T-helper 22 cell (primary cell): Measurements from ENCODE around the gene TIMP3.
"Not testable (repeated sequence)": the region's sequence is repeated elsewhere in the genome, so short reads cannot be mapped to it uniquely, and the experiment has no call there.

Experiments
- DNase-seq: peaks from one replicate; pipeline ENCODE4 v3.0.0-alpha.2; 2020; ENCODE audit warnings: low read depth

TIMP3 gene

GRCh38 chr22:32855045-32855756 is 53.7 kb downstream of the TIMP3 start:
- DNase-seq: no peak

- DNase-seq: no peak
Measured at GRCh38 chr22:32858121-32858703, 56.7 kb downstream of the TIMP3 start.

DNA sequence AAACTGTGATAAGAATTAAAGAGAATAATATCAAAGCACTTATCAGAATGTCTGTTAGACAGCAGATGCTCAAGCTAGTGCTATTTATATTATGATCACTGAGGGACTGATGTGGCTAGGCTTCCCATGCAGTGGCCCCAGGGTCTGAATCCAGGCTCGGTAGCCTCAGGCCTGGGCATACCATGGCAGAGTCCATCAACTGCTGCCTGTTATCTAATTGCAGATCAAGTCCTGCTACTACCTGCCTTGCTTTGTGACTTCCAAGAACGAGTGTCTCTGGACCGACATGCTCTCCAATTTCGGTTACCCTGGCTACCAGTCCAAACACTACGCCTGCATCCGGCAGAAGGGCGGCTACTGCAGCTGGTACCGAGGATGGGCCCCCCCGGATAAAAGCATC is 57.5 kb downstream of the TIMP3 start:
- no peak for DNase-seq

DNA sequence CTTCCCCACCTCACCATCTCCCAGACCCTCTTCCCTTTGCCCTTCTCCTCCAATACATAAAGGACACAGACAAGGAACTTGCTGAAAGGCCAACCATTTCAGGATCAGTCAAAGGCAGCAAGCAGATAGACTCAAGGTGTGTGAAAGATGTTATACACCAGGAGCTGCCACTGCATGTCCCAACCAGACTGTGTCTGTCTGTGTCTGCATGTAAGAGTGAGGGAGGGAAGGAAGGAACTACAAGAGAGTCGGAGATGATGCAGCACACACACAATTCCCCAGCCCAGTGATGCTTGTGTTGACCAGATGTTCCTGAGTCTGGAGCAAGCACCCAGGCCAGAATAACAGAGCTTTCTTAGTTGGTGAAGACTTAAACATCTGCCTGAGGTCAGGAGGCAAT is 58.2 kb downstream of the TIMP3 start:
- DNase-seq: no peak

- no peak for DNase-seq
Measured at GRCh38 chr22:32861330-32861729, 59.8 kb downstream of the TIMP3 start.

GRCh38 chr22:32862083-32862482 is 60.6 kb downstream of the TIMP3 start:
- no peak for DNase-seq

GRCh38 chr22:32862936-32863661 is 61.6 kb downstream of the TIMP3 start:
- no peak for DNase-seq

DNA sequence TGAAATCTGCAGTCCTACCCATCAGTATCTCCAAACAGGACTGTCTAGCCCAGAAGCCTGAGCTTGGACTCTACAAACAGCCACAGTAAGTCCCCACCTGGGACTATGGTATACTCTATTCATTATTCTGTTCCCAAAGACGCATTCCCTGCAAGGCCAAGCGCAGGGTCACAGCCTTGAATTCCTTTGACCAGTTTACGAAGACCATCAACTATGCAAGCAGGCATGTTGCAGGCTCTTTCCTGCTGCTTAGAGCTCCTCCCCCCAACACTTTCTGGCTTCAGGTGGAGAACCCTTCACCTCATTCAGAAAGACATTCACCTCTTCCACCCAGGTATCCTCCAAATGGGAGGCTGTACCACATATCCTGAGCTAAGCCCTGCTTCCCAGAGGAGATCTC is 62.5 kb downstream of the TIMP3 start:
- DNase-seq: no peak

- no peak for DNase-seq
Measured at GRCh38 chr22:32864596-32864995, 63.1 kb downstream of the TIMP3 start.

GRCh38 chr22:32866953-32867352 is 65.4 kb downstream of the TIMP3 start:
- DNase-seq: no peak

GRCh38 chr22:32868946-32869345 is 67.4 kb downstream of the TIMP3 start:
- no peak for DNase-seq

- DNase-seq: no peak
Measured at GRCh38 chr22:32870474-32870873, 69.0 kb downstream of the TIMP3 start.

DNA sequence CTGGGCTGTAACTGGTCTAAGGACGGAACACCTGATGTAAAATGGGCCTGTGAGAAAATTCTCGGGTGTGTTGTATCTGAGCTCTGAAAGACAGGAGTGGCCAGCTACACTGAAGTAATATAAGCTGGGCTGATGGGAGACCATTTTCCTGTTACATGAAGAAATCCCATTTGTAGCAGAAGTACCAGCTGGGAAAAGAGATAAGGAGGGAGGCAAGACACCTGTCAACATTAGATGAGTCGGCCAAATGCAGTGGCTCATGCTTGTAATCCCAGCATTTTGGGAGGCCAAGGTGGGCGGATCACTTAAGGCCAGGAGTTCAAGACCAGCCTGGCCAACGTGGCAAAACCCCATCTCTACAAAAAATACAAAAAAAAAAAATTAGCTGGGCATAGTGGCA is 72.1 kb downstream of the TIMP3 start:
- DNase-seq: not testable (repeated sequence)

- DNase-seq: no peak
Measured at GRCh38 chr22:32874385-32874784, 72.9 kb downstream of the TIMP3 start.

GRCh38 chr22:32874976-32875375 is 73.5 kb downstream of the TIMP3 start:
- DNase-seq: no peak

DNA sequence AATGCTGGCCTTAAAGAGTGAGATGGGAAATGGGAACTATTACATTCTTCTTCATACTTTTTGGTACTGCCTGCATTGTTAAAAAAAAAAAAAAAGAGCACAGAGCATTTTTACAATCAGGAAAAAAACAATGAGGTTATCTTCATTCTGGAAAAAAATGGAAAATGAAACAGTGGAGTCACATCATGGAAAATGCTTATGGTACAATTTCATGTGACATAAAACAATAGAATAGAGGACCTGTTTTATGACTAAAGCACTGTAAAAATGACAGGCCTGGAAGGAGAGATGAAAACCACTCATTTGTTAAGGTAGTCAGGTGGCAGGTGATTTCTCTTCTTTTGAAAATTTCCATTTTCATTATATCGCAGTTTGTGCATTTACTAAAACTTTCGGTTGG is 75.0 kb downstream of the TIMP3 start:
- DNase-seq: no peak

DNA sequence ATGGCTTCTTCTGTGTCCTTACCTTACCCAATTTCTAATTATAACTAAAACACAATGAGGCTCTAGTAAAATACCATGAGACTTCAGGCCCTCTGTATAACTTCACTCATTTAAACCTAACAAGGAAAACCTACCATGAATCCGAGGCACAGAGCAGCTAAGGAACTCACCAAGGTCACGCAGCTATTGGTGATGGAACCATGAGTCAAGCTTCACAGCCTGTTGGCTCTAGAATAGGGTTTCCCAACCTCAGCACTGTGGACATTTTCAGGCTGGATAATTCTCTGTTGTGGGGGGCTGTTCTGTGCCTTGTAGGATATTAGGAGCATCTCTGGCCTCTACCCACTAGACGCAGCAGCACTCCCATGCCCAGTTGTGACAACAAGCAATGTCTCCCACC is 75.7 kb downstream of the TIMP3 start:
- DNase-seq: no peak

DNA sequence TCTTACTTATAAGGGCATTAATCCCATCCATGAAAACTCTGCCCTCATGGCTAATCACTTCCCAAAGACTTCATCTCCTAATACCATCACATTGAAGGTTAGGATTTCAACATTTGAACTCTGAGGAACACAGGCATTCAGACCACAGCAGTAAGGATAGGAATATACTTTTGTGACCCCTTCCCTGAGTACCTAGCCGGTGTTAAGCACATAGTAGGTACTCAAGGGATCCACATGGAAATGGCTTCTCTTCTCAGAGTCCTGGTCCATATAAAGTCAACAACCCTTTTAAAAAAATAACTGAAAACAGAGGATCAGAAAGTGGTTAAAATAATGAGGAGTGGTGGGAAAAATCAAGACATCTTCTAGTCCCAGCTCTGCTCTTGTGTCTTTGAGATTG is 78.0 kb downstream of the TIMP3 start:
- DNase-seq: no peak

DNA sequence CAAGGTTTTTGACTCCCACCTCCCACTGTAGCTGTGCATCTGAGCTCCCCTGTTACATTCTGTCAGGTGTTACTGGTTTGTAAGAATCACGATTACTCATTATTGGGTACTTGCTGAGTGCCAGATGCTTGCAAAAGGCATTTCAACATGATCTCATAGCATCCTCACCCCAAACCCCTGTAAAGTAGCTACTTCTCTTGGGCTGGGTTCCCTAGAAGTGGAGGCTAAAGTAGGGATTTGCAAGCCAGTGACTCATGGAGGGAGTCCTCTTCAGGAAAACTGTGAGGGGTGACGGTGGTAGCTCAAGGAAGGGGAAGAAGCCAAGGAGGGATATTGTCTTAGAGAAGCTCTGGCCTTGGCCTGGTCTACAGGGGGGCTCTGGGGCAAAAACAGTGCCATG is 78.6 kb downstream of the TIMP3 start:
- no peak for DNase-seq

GRCh38 chr22:32880505-32880892 is 79.0 kb downstream of the TIMP3 start:
- no peak for DNase-seq

DNA sequence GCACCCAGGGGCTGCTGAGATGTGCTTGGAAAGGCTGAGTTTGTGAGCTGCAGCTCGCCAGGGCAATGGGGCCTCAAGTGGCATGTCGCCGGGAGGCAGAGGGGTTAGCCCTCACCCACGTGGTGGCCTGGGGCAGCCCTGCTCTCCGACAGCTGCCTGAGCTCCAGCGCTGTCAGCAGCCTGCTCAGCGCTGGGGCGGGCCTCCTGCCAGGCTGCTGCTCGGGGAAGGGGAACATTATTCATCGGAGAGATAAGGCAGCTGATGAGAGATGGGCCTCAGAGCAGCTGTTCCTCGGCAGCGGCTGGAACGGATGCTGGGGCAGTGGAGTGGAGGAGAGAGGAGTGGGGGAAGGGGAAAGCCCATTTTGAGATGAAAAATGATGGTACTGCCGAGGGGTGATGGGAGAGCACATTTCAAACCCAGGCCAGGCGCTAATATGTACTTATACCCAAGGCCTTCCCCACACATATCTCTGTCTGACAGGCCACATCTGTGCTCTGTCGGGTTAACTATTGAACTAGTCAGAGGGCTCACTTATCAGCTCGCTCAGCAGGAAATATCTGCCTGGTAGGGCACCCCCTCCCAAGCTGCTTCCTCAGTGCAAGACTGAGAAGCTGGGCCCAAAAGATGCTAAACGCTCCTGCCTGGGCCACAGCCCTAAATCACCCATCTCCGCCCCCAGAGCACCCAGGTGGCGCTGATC is 79.5 kb downstream of the TIMP3 start:
- DNase-seq: no peak

DNA sequence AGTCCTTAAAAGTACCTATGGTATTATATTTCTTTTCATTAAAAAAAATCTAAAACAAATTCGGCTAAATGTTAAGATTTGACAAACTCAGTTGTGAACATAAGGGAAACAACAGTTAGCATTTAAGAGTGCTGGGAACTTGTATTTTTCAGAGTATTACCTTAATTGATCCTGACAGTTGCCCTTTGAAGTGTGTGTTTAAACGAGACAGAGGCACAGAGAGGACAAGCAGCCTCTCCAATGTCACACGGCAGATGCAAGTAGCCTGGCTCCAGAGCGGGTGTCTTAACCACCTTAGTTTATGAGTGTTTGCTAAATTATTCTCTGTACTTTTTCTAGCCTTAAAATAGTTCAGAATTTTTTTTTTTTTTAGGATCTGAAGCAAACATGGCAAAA is 80.9 kb downstream of the TIMP3 start:
- no peak for DNase-seq
